NCI-H1092 treated with DMSO at 0.1 percent for 48 hours (cell line): ENCODE measurements around the gene PLPPR2.
"Not testable (repeated sequence)": the region's sequence is repeated elsewhere in the genome, so short reads cannot be mapped to it uniquely, and the experiment has no call there.

Source experiments
- DNase-seq: peaks from one replicate; lab custom pipeline; 2025; lab: John Stamatoyannopoulos, UW

PLPPR2 gene, protein sequence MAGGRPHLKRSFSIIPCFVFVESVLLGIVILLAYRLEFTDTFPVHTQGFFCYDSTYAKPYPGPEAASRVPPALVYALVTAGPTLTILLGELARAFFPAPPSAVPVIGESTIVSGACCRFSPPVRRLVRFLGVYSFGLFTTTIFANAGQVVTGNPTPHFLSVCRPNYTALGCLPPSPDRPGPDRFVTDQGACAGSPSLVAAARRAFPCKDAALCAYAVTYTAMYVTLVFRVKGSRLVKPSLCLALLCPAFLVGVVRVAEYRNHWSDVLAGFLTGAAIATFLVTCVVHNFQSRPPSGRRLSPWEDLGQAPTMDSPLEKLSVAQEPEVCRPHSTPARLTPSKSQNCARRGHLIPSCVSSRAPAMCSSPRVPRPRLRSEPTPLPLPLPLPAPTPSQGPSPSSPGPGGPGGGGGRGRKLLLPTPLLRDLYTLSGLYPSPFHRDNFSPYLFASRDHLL

DNA sequence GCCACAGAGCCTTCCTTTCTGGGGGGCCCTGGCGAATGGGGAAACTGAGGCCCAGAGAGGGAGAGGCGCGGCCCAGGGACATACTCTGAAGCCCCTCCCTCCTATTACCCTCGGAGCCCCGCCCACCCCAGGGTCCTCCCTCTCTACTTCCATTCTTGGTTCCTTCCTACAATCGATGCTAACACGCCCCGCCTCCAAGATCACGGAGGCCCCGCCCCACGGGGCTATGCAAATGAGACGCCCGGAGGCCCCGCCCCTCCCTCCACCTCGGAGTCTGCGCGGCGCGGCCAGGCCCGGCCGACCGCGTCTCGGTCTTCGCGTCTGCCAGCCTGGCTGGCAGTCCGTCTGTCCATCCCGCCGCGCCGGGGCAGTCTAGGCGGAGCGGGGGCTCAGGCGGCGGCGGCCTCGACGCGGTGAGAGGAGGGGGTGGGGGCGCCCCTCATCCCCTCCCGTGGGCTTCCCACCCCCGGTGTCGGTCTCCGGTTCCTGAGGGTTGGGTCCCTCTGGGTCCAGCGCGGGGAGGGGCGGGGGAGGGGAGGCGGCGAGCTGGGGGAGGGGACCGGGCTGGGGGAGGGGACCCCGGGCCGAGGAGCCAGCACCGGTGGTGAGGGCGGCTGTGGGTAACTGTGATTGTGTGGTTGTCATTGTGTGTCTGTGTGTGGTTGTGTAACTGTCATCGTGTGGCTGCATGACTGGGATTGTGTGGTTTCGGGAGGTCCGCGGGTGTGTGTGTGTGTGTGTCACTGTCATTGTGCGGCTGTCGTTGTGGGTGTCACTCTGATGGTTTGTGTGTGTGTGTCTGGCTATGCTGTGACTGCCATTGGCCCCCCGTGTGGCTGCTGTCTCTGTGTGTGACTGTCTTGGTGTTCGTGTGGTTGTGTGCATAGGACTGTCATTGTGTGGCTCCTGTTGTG lies at the start of gene PLPPR2:
Gene PLPPR2 (plus strand): TSS at position 273 of the 914 bp plus-strand sequence. CDS start 2,242 bp downstream, outside the sequence.
- peak; percentile 85 for DNase-seq

DNA sequence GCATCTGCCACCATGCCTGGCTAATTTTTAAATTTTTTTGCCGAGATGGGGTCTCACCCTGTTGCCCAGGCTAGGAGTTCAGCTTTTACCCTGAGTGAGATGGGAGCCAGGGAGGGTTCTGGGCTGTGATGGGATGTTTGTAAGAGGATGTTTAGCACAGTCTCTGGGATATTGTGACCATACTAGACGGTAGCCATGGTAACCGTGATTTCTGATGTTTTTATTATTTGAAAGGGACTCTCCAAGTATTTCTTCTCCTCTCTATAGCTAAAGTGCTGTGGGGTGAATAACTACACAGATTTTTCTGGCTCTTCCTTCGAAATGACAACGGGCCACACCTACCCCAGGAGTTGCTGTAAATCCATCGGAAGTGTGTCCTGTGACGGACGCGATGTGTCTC lies 48.9 kb upstream of the PLPPR2 start:
- DNase-seq, result no peak

GRCh38 chr19:11320278-11320995 lies 34.8 kb upstream of the PLPPR2 start:
- not testable (repeated sequence) for DNase-seq

DNA sequence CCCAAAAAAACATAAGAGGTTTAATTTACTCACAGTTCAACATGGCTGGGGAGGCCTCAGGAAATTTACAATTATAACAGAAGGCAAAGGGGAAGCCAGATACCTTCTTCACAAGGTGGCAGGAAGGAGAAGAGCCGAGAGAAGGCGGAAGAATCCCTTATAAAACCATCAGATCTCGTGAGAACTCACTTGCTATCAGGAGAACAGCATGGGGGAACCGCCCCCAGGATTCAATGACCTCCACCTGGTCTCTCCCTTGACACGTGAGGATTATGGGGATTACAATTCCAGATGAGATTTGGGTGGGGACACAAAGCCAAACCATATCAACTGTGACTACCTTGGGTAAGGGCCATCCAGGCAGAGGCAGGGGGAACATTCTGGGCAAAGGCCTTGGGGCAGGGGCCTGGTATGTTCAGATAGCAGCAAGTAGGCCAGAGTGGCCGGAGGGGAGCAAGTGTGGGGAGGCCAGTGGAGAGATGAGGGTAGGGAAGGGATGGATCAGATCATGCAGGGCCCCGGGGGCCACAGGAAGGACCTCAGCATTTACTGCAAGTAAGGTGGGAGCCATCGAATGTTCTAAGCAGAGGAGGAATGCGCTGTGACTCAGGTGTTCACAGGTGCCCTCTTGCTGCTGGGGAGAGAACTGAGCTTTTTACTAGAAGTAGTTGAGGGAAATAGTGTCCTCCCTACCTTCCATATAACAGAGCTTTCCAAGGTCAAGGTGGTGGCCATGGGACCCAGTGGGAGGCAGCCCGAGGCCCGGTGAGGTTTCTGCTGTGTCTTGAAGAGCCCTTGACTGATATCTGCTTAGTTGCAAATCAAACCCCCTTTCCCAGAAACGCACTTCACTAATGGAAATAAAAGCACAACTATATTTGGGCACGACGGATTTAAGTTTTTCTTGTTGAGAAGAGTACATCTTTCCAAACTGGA lies 33.8 kb upstream of the PLPPR2 start:
- no peak for DNase-seq

DNA sequence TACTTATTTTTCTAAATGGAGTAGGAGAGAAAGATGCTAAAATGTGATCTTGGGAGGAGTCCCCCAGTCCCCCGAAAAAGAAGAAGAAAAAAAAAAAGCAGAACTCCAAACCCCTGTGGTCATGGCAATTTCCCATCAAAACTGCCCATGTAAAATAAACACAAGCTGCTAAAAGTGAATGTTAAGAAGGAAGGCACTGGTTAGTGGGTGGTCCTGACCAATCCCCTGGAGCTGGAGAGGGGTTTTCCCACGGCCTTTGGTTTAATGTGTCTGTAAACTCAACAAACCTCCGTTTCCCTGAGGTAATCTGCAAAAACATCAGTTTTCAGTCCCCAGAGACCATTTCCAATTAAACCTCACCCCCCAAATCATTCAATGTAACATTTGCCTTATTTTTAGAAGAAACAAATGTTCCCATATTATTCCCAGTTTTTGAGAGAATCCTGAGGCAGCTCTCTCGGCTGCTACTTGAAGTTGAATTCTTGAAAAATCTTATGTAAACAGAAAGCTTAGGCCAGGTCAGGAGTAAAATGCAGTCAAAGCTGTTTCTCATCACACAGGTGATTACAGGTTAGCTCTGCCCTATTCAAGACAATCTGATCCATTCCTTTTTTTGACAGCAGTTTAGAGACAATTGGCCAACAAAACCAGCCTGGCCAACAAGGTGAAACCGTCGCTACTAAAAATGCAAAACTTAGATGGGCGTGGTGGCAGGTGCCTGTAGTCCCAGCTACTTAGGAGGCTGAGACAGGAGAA lies 32.8 kb upstream of the PLPPR2 start:
- DNase-seq, result no peak

DNA sequence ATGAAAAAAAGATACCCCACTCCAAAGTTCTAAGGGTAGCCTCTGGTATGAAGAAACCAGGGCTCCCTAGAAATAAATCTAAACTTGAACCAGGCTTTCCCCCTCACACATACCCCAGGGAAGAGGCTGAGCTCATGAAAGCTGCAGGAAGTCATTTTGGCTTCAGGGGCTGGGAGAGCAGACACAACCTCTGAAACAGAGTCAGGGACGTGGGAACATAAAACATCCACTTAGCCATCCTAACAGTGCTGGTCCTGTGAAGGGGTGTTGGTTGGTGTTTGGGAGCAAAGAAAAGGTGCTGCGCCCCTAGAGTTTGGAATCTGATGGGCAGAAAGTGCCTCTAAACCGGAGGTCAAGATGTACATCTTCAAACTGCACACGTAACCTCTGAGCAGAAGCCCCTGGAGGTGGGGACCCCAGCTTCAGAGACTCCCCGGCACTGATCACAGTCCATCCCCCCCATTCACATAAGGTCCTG lies 31.6 kb upstream of the PLPPR2 start:
- DNase-seq, result no peak

DNA sequence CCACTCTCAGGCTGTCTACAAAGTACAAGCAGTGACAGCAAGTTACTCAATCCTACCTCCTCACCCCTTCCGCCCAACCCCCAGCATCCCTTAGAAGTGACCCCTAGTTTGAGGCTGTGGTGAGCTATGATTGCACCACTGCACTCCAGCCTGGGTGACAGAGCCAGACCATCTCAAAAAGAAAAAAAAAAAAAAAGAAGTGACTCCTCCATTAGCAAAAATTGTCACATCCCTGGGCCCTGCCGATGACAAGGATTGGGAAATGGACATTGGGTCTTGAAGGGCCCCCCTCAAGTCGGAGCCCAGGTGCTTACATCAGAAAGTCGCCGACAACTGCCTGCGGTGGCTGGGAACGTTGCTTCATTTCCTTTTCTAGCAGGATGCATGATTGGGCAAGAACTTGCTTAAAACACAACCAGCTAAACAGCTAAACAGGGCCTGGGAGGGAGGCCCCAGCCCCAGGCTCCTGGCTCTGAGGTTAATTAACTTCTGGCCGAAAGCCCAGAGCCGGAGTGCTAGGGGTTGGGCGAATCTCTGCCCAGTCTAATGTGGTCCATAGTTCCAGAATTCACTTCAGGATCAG lies 31.1 kb upstream of the PLPPR2 start:
- peak; percentile 58 for DNase-seq

DNA sequence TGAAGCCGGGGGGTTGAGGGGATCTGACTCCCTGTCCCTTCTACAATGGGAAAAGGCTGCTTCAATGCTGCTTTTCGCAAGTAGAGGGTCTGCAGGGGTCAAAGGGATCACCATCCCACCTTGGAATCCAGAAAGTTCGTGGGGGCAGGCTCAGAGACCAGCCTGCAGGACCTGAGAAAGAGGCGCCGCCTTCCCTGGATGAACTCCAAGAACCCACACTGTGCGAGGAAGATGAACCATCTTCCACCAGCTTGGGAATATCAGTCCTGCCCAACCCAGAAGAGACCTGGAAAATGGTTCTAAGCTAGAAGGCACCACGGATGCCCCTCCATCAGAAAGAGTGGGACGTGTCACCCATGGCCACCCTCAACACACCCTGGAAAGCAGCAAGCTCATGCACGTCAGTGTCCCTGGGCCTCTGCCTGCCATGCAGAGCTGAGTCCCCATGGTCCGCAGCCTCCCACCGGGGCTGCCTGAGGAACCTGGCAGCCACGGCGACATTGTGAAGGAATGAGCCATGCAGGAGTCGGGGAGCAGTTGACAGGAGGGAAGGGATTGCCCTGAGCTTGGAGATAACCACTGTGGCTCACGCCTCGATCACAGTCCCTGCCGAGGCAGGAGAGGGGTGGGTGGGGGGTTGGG lies 30.4 kb upstream of the PLPPR2 start:
- no peak for DNase-seq

DNA sequence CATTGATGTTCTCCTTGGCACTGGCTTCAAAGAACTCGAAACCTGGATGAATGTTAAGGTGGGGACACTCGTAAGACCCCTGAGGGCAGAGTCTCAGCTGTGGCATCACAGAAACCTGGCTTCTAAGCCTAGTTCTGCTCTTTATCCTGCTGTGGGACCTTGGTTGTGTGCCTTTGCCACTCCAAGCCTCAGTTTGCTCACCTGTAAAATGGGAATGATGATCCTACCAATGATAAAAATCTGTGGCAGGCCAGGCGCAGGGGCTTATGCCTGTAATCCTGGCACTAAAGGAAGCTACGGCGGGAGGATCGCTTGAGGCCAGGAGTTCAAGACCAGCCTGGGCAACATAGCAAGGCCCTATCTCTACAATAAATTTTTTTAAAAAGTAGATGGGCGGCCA lies 29.7 kb upstream of the PLPPR2 start:
- no peak for DNase-seq

DNA sequence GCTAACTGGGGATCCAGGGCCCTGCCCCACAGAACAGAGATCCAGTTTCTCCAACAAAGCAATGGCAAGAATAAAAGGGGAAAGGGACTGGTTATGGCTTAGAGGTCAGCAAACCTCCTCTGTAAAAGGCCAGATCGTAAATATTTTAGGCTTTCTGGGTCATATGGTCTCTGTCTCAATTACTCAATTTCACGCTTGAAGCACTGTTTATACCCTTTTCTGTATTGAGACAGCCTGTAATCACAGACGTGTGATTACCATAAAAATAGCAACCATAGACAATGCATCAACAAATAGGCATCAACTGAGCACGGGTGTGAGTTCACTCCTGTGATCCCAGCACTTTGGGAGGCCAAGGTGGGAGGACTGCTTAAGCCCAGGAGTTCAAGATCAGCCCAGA lies 25.1 kb upstream of the PLPPR2 start:
- DNase-seq, result no peak

- no peak for DNase-seq
These were observed 23.7 kb upstream of the PLPPR2 start for GRCh38 chr19:11331502-11331901.

GRCh38 chr19:11332822-11333221 lies 22.4 kb upstream of the PLPPR2 start:
- DNase-seq, result no peak

DNA sequence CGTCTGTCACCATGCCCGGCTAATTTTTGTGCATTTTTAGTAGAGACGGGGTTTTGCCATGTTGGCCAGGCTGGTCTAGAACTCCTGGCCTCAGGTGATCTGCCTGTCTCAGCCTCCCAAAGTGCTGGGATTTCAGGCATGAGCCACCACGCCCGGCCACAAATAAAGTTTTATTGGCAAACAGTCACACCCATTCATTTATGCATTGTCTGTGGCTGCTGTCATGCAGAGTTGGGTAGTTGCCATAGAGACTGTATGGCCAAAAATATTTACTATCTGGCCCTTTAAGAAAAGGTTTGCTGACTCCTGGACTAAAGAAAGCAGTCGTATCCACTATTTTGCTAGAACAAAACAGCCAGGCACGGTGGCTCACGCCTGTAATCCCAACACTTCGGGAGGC lies 21.4 kb upstream of the PLPPR2 start:
- not testable (repeated sequence) for DNase-seq

DNA sequence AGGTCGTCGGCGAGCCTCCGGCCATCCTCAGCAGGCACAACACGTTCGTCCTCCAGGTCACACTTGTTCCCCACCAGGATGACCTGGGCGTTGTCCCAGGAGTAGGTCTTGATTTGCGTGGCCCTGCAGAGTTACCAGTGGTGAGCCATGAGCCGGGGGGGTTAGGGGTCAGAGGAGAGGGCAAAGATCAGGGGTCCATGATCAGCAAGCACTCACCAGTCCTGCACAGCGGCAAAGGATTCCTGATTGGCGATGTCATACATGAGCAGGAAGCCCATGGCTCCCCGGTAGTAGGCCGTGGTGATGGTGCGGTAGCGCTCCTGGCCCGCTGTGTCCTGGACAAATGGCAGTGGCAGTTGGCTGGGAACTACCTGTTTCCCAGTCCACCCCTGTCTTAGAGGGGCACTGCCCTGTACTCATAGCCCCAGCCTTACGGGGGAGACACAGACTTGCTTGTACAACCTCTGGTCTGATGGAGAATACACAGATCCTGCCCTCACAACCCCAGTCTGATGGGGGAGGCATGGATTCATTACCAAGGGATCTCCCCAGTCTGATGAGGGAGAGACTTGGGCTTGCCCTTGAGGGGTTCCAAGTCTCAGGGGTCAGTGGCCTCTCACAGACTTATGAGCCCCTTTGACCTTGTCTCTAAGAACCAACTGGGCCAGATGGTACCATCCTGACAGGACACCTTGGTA lies 19.6 kb upstream of the PLPPR2 start:
- no peak for DNase-seq

DNA sequence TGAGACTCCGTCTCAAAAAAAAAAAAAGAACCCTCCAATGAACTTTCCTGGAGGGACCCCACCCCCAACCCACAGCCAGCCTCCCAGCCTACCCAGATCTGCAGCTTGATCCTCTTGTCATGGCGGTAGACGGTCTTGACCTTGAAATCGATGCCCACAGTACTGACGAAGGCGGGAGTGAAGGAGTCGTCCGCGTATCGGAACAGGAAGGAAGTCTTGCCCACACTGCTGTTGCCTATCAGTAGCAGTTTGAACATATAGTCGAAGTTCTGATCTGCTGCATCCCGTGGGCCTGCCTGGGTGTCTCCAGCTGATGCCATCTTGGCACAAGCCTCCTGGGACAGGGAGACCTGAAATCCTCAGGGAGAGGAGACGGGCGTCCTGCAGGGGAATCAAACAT lies 18.2 kb upstream of the PLPPR2 start:
- DNase-seq, result no peak

DNA sequence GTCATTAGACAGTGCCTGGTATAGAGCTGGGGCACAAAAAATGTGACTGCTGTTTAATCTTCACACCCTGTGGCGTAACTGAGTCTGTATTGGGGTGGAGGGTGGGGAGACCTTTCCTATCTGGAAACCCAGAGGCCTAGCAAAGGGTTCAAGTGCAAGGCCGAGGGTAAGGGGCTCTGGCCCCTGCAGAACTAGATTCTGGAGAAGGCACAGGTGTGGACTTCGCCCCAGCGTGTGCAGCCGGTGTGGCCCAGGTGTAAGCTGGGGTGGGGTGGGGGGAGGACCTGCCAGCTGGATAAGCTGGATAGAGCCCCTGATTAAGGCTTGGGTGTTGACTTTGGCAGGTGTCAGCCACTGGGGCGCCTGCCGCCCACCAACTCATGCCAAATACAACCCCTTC lies 17.1 kb upstream of the PLPPR2 start:
- no peak for DNase-seq

DNA sequence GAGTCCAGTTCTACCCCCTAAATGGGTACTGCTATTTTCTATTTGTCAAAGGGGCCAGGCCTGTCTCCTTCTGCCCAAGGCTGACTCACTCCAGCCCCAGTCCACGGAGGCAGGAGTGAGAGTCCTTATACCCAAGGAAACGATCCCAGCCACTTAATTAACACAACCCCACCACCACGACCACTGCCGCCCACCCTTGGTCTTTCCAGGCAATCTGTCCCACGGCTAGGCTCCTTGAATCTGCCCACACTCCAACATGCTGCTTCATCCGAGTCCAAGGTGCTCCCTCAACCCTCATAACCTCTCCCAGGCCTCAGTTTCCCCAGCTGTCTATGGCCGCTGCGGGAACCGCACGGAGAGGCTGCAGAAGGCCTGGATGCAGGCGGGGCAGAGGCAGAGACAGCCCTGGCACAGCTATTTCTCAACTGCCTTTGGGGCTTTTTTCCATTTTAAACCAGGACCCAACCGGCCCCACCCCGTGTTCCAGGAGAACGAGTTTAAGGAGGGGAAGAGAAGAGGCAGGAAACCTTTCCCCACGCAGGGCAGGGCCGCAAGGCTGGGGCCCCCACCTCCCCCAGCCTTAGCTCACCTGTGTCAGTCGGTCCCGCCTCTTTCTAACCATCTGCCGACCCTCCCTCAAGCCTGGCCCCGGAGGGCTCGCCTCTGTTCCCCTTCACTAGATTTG lies 16.5 kb upstream of the PLPPR2 start:
- no peak for DNase-seq
